NCI-H526 (cell line): ENCODE measurements around the gene ZNF286A.
"Not testable (repeated sequence)": the region's sequence is repeated elsewhere in the genome, so short reads cannot be mapped to it uniquely, and the experiment has no call there.

Source experiments
- DNase-seq, 2 experiments: peaks; one replicate each; lab custom pipeline; 2025; lab: John Stamatoyannopoulos, UW

Gene ZNF286A

DNA sequence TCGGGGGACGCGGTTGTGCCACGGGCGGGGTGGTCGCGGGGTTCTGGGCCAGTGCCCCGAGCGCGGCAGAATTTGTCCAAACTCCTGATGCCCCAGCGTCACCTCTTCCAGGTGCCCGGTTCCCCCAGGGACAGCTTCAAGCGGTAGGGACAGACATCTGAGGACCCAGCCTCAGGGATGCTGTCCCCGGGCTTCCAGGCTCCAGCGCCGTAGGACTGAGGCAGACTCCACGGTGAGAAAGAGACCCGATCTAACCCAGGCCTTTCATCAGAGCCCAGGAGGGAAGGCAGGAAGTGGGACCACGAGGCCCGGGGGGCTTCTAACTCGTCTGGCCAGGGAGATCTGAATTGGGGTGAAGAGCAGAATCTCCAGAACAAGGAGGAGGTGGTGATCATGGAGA is 385 bp downstream of the ZNF286A start:
- not testable (repeated sequence) for DNase-seq

DNA sequence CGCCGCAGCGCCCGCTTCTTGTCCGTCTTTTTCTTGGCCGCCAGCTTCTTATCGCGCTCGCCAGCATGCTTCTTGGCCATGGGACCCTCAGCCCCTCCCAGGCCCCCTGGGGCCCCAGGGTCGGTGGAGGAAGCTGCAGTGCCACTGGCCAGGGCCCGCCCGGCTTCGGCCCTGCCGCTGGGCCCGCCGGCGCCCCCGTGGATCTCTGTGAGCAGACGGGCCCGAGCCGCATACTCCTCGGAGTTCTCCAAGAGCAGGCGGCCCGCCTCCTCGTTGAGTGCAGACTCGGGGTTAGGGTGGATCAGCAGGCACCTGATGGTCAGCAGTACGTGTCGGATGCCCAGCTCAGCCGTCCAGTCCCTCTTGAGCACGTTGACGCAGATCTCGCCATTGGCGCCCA is 4.7 kb downstream of the ZNF286A start:
- not testable (repeated sequence) for DNase-seq

DNA sequence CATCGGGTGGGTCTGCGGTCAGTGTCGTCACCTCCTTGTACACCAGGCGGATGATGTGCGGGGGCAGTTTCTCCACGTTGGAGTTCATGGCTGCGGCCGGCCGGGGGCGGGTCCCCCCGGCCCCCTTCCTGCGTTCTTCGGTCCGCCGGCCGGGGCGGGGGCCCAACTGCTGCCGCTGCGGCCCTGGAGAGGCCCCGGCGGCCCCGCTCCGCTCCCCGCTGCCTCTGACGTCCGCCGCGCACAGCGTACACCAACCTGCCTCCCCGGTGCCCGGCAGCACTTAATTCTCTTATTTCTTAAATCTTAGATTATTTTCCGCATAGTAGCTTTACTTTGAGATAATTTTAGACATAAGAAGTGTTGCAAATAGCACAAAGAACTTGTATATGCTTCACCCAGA is 5.3 kb downstream of the ZNF286A start:
- not testable (repeated sequence) for DNase-seq

DNA sequence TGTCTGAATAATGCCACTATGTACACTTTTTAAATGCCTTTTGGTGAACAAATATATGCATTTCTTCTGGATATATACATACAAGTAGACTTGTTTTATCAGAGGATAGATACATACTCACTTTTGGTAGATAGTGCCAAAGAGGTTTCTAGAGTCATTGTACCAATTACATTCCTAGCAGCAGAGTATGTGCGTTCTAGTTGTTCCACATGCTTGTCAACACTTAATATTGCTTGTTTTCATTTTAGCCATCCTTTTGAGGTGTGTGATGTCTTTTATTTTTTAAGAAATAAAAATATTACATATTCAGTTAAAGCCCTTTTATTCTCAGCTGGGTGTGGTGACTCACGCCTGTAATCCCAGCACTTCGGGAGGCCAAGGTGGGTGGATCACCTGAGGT is 9.3 kb downstream of the ZNF286A start:
- DNase-seq, result not testable (repeated sequence)

DNA sequence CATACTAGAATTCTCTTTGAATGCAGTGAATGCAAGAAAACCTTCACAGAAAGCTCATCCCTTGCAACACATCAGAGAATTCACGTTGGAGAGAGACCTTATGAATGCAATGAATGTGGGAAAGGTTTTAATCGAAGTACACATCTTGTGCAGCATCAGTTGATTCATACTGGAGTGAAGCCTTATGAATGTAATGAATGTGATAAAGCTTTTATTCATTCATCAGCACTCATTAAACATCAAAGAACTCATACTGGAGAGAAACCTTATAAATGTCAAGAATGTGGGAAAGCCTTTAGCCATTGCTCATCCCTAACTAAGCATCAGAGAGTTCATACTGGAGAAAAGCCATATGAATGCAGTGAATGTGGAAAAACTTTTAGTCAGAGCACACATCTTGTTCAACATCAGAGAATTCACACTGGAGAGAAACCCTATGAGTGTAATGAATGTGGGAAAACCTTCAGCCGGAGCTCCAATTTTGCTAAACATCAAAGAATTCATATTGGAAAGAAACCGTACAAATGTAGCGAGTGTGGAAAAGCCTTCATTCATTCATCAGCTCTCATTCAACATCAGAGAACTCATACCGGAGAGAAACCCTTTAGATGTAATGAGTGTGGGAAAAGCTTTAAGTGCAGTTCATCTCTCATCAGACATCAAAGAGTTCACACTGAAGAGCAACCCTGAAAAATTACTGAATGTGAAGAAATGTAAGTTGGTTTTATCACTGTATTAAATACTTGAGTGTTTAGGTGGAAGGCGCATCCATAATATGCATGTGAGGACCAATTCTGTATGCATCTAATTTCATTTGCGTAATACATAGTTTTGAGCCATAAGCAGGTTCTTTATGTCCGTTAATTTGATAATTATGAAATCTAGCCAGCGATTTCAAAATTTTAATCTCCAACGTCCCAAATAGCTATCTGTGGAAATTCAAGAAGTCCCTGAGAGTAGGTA is 17.3 kb downstream of the ZNF286A start:
- DNase-seq, result not testable (repeated sequence)

DNA sequence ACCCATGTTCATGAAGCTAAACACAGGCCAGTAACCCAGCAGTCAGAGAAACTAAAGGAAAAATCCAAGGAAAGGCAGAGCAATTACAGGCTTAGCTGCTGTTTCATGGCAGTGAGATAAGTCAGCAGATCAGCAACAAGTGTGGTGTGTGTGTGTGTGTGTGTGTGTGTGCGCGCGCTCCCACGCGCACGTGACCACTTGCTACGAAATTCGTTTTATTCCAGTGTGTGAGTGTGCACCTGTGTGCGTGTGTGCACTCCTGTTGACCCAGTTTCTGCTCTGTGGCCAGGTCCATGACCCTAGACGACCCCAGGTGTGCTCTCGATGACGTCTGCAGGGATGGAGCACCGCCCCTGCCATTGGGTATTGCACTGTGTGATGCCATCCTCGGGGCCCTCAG is 31.0 kb downstream of the ZNF286A start:
- DNase-seq, result not testable (repeated sequence)

DNA sequence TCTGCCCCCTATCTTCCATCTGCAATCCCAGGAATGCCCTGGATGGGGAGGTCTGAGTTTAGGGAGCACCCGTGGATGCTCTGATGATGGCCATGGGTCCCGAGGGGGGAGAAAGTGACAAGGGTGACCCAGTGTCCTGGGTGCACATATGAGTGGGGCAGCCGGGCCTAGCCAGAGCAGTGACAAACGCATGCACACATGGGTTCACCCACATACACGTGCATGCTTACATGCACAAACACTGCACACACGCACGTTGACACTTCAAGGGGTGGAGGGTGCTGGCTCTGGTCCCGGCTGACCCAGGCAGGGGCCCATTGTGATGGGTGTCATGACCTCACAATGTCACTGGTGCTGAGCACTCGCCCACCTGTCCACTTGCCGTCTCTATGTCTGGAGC is 32.3 kb downstream of the ZNF286A start, which contains the start of gene TBC1D26:
Gene TBC1D26 (plus strand): TSS at position 384 of the 400 bp plus-strand sequence. CDS start 3,066 bp downstream, outside the sequence.
- DNase-seq, result not testable (repeated sequence)

DNA sequence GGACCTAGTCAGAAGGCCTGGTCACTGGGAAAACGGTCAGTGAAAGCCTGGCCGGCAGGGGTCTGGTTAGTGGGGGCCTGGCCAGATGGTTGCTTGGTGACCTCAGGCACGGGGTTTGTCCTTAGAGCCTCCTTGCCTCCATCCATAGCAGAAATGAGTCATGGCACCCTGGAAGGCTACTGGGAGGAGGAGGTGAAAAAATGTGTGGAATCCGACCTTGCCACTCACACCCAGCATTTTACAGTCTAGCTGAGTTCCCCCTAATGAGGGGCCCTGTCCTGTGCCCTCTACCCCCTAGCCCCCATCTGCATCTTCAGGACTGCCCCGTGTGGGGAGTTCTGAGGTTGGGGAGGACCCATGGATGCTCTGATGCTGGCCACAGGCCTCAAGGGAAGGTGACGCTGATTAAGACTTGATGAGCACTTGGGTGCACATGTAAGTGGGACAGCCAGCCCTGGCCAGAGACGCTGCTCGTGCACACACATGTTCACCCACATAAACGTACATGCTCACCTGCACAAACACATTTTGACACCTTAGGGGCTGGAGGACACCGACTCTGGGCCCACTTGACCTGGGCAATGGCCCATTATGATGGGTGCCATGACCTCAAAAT is 33.7 kb downstream of the ZNF286A start:
- DNase-seq, result not testable (repeated sequence)

DNA sequence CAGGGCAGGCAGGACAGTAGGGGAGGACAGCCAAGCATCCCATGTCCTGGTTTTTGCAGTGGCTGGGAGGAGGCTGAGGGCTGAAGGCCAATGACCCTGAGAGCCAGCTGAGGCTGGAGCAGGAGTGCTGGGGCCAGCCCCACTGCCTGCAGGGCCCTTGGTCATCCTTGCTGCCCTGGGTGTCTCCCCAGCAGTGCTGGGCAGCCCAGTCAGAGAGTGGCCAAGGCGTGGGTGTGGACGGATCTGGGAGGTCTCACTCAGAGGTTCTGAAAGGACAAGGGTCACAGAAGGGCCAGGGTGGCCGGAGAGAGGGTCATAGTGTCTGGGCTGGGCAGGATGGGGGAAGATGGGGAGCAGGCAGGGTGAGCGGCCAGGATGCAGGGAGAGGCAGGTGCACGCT is 37.0 kb downstream of the ZNF286A start:
- DNase-seq, result not testable (repeated sequence)

DNA sequence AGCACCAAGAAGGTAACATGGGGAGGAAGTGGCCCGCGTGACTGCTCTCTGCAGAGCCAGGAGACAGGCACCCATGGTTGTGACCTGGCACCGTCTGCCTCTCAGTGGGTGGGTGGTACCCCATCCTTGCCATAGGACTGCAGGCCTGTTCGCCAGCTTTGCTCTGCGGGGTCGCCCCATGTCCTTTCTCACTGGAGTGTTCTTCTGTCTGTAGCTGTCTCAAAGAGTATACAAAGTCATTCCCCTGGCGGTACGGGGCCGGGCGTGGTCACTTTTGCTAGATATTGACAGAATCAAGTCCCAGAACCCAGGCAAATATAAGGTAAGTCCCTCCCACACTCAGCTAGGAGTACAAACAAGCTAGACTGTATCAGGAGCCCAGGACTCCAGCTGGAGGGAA is 38.5 kb downstream of the ZNF286A start:
- DNase-seq, result no peak

DNA sequence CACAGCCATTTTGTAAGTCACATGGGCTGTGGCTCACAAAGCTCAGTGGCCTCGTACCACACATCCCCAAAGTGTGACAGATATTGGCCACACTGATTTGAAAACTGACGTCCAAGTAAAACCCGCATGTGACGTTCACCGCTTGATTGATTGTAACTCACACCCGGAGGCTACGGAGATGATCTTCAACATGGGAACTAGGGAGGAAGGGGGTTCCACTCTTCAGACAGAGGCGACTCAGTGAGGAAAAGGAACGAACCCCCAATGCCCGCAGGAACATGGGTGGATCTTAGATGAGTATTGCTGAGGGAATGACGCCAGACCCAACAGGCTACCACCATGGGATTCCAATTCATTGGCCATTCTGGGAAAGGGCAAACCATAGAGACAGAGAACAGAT is 39.7 kb downstream of the ZNF286A start:
- not testable (repeated sequence) for DNase-seq

DNA sequence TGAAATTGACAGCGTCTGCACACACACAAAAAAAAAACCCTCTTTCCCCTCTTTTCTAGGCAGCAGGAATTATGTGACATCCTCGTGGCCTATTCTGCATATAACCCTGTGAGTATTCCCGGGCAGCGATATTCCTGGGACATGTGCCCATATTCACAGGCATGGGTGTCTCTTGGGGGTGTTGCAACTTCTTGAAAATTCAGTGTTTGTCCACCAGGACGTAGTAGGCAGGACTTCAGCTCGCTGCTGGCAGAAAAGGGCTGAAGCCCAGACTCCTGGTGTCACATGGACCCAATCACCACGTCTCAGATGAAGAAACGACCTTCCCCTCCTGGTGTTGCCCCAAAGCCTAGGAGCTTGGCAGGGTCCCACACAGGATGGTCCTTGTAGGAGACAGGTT is 40.5 kb downstream of the ZNF286A start:
- not testable (repeated sequence) for DNase-seq

DNA sequence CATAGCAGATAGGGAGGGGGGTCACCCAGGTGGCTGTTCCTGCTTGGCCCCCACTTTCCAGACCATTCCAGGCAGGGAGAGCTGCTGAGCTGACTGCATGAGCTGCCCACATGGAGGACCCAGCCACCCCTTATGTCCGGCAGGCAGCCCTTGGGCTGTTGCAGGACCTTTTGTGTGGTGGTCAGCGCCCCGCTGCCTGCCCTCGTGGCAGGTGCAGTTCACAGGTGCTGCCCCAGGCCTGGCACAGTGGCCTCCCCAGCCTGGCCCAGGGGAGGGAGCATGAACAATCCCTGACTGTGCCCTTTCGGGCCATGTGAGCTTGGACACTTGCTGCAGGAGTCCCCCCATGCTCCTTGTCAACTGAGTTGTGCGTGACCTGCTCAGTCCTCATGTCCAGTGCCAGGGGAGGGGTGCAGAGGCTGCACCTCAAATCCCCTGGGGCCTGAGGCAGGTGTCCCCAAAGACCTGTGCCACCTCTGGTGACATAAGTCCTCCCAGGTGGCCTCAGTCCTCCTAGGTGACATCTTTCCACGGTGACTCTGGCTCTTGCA is 41.1 kb downstream of the ZNF286A start:
- no peak for DNase-seq

DNA sequence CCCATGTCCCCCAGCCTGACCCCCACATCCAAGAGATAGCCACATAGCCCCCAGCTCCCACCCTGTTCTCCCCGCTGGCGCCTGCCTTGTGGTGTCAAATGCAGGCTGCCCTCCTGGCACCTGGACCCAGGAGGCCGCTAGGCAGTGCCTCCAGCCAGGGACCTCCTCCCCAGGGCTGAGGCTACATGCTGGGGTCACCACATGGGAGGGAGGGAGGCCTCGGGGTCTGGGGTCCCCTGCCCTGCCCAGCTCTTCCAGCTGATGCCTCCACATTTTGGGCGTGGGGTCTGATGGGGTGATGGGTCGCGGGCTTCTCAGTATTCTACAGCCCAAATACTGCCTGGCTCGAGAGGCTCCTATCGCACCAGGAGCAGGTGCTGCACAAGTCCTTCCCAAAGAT is 42.1 kb downstream of the ZNF286A start:
- DNase-seq, result no peak

DNA sequence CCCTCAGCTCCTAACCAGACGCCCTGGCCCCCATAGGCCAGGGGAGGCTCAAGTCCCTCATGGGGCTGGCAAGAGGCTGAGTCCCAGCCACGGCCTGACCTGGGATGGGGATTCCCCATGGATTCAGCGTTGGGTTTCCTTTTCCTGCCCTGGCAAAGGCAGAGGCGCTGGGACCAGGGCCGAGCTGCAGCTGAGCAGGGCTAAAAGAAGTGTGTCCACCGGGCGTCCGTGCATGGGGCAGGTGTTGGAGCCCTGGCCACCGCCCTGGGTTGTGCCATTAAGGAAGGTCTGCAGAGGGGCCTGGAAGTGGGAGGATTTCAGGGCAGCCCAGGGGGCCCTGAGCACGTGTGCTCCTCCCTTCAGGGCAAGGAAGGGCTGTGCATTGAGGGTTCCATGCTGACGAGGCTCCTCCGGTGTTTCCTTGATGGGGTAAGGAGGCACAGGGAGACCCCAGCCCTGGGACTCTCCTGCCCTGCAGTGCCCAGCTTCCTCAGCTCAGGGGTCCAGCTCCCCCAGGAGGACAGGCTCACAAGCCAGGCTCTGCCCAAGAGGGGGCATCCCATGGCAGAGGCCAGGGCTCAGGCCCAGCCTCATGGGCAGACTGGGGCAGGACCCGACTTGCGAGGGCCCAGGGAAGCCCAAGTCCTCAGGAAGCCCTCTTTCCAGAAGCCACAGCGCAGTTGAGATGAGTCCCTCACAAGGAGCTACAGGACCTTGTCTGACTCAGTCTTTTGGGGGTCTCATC is 42.7 kb downstream of the ZNF286A start:
- DNase-seq, result no peak

DNA sequence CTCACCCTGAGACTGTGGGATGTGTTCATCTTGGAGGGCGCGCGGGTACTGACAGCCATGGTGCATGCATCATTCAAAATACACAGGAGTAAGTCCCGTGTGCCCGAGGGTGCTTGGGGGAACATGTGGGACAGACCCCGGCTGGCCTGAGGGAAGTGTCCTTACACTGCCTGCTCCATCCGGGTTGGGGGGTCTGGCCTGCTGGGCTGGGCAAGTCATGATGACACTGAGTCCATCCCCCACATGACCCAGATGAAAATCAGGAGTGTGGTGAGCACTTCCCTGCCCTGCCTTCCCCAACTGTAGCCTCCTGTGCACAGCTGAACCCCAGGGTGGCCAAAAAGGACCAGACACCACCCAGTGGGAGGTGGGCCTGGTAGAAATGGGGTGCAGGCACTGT is 43.4 kb downstream of the ZNF286A start:
- DNase-seq, result no peak

DNA sequence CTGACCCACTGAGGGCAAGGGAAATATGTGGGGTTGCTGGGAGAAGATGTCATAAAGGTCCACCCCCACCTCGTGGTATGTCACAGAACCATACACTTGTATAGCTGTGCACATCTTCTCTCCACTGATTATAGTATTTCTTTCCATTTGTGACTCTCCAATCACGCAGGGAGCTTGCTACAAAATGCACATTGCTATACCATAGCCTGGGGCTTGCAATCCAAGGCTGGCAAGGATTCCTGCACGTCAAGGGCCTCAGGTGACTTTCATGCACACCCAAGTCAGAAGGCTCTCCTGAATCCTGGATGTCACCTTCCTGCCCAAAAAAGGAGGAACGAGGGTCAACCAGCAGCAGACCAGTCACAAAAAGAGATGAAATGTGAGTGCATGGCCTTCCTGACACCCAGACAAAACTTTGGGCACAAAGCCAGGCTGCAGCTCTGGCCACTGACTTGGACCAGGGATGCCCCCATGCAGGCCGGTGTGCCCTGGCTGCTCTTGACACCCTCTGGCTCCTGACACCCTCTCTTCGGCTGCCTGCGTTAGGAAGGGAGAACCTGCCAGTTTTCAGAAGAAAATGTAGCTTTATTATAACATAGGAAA is 44.6 kb downstream of the ZNF286A start:
- DNase-seq, result no peak

DNA sequence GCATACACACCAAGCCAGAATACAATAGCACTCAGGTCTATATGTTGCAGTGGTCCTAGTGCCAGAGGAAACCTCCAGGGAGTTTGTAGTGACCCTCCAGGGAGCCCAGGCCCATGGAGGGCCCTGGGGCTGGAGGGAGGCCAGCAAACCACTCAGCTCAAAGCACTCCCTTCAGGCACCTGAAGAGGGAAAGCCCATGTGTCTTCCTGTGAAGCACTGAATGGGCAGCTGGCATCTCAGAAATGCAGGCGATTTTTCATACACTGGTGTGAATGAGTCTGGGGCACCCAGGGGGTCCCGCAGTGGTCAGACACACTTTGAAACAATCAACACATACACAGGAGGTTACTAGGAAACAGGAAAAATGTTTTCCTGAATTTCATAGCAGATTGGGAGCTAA is 45.3 kb downstream of the ZNF286A start:
- no peak for DNase-seq

DNA sequence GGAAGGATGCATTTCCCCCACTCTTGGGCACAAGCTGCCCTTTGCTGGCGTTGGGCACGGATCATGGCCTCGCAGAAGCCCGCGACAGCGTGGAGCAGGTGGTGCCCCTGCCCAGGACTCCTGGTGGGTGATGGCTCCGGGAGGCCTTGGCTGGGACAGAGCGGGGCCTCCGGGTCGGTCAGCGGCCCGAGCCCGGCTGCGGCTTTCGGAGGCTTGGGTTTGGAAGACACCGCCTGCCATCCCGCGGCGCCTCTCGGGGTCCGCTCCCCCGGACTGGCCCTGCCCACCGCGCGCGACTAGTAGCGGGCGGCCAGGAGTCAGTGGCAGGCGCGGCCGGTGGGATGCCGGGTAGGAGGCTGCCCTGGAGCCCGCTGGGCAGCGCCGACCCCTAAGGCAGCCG is 49.9 kb downstream of the ZNF286A start:
- not testable (repeated sequence) for DNase-seq

DNA sequence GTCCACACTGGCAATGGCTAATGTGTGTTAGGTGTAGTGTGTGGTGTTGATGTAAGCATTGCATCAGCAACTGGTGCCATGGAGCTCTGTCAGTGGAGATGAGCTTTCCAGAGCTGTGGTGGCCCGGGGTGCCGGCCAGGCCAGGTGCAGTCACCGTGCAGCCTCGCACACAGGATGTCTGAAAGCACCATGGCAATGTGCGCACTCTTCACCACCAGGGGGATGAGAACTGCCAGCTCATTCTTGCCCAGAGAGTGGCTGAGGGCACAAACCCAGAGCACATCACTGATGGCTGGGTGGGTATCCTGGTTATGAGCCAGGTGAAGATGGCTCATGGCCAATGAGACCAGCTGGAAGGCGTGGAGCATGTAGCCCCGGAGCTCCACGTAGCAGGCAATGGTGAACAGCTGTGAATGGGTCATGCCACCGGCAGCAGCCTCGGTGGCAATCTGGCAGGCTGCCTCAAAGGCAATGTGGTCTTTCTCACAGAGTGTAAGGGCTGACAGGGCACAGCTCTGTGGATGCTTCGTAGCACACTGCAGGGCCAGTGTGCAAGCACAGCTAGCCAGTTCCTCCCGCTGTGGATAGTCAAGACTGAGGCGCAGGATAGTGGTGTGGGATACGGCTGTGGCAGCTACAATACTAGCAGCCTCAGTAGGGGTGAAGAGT is 69.4 kb downstream of the ZNF286A start:
- not testable (repeated sequence) for DNase-seq
